Left hindlimb (tissue), 1 donor: ENCODE measurements around the gene KCNN1.
"Not testable (repeated sequence)": the region's sequence is repeated elsewhere in the genome, so short reads cannot be mapped to it uniquely, and the experiment has no call there.

ENCODE experiments used
- DNase-seq: peaks from one replicate; pipeline ENCODE4 v3.0.0-alpha.2; 2018

KCNN1 gene

GRCh38 chr19:18001777-18002345, 35.0 kb downstream of the KCNN1 start:
- no peak for DNase-seq

- DNase-seq: no peak
These were observed 35.5 kb downstream of the KCNN1 start for GRCh38 chr19:18002347-18002850.

- DNase-seq: not testable (repeated sequence)
These were observed 38.8 kb downstream of the KCNN1 start for GRCh38 chr19:18005750-18006149.

GRCh38 chr19:18007044-18007916, 40.4 kb downstream of the KCNN1 start:
- peak; percentile 84 for DNase-seq

GRCh38 chr19:18007917-18008673, 41.2 kb downstream of the KCNN1 start, which contains the start of gene ARRDC2:
TSS of gene ARRDC2 (plus strand) at chr19:18008170. CDS start at chr19:18008311, 141 bp downstream.
- DNase-seq: peak; percentile 96

- no peak for DNase-seq
These were observed 41.9 kb downstream of the KCNN1 start for GRCh38 chr19:18008814-18009213.

- no peak for DNase-seq
These were observed 42.6 kb downstream of the KCNN1 start for GRCh38 chr19:18009412-18010066.

- DNase-seq: no peak
These were observed 43.2 kb downstream of the KCNN1 start for GRCh38 chr19:18010149-18010548.

GRCh38 chr19:18013210-18014111, 46.6 kb downstream of the KCNN1 start:
- no peak for DNase-seq

GRCh38 chr19:18014197-18014596, 47.3 kb downstream of the KCNN1 start:
- no peak for DNase-seq

- no peak for DNase-seq
These were observed 49.5 kb downstream of the KCNN1 start for GRCh38 chr19:18016209-18016910.

GRCh38 chr19:18017275-18018083, 50.6 kb downstream of the KCNN1 start:
- DNase-seq: no peak

- DNase-seq: no peak
These were observed 53.5 kb downstream of the KCNN1 start for GRCh38 chr19:18020212-18021085.

- DNase-seq: no peak
These were observed 54.3 kb downstream of the KCNN1 start for GRCh38 chr19:18021121-18021755.

GRCh38 chr19:18023622-18024251, 56.8 kb downstream of the KCNN1 start:
- DNase-seq: peak; percentile 82

- no peak for DNase-seq
These were observed 60.2 kb downstream of the KCNN1 start for GRCh38 chr19:18027151-18027550.

- no peak for DNase-seq
These were observed 62.9 kb downstream of the KCNN1 start for GRCh38 chr19:18029617-18030338.
